H1 (cell line): ENCODE results near the gene NRL. TPM values are rescaled to one million over a fixed set of nuclear protein-coding genes. Genes with fewer than 3 reads are reported as not detected.

Experiments used
- CTCF ChIA-PET: fragments of 300-600 bp; sonication (Branson Sonifier 250); formaldehyde crosslinking; loops from one replicate; lab custom pipeline; 2021; ENCODE audit not compliant: partially characterized antibody; lab: Charles Lee
- POLR2A ChIA-PET: fragments of 300-600 bp; sonication (Branson Sonifier 250); formaldehyde crosslinking; loops from one replicate; lab custom pipeline; 2021; ENCODE audit warnings: inconsistent platforms; ENCODE audit not compliant: partially characterized antibody; lab: Charles Lee
- DNase-seq, 2 experiments: peaks; one replicate each; pipeline versions ENCODE4 v3.0.0 to v3.0.0-alpha.2; 2010 to 2022; ENCODE audit warnings: low spot score in 2 of 2, low read depth in 1 of 2, mixed read lengths in 1 of 2
- FAIRE-seq: peaks from 2 replicates; lab custom pipeline; 2011; peaks lifted over from hg19 to GRCh38; lab: Jason Lieb, UNC
- H2AFZ ChIP-seq: 2 replicates; pipeline ENCODE4 v1.8.1; 2012; ENCODE audit warnings: low read length, inconsistent platforms
- H2AK5ac ChIP-seq: 2 replicates; pipeline ENCODE4 v1.6.1; 2013; ENCODE audit warnings: low read depth, low read length
- H2BK120ac ChIP-seq: replicated peaks from 2 replicates; pipeline ENCODE3; 2013; ENCODE audit warnings: low read depth, low read length, inconsistent platforms
- H2BK12ac ChIP-seq: 2 replicates; pipeline ENCODE4 v1.6.1; 2013; ENCODE audit warnings: low read depth, low read length
- H2BK15ac ChIP-seq: 2 replicates; pipeline ENCODE4 v1.6.1; 2013; ENCODE audit warnings: low read length
- H2BK20ac ChIP-seq: 2 replicates; pipeline ENCODE4 v1.6.1; 2013; ENCODE audit warnings: low read length
- H2BK5ac ChIP-seq: 2 replicates; pipeline ENCODE4 v1.6.1; 2013; ENCODE audit warnings: low read depth, low read length
- H3K14ac ChIP-seq: 2 replicates; pipeline ENCODE4 v1.6.1; 2013; ENCODE audit warnings: inconsistent platforms; ENCODE audit not compliant: insufficient read length
- H3K18ac ChIP-seq: 2 replicates; pipeline ENCODE4 v1.6.1; 2013; ENCODE audit warnings: low read length; ENCODE audit errors: extremely low read depth
- H3K23ac ChIP-seq: 2 replicates; pipeline ENCODE4 v1.6.1; 2013; ENCODE audit warnings: inconsistent platforms; ENCODE audit not compliant: insufficient read length
- H3K23me2 ChIP-seq: 2 replicates; pipeline ENCODE4 v1.6.1; 2013; ENCODE audit warnings: low read depth, low read length
- H3K27ac ChIP-seq: 2 replicates; pipeline ENCODE4 v1.6.1; 2011; ENCODE audit warnings: low read depth, low read length, inconsistent platforms
- H3K27me3 ChIP-seq, 4 experiments: replicated peaks in 1 of 4; 1 replicate in 1 of 4; 2 replicates in 3 of 4; pipeline versions ENCODE4 v1.6.1 to v1.8.1; 2011 to 2013; ENCODE audit warnings: low read length in 3 of 4, mild to moderate bottlenecking in 3 of 4, inconsistent platforms in 2 of 4, mixed read lengths in 2 of 4, moderate library complexity in 1 of 4; ENCODE audit not compliant: control insufficient read depth in 3 of 4, insufficient read depth in 3 of 4; ENCODE audit errors: extremely low read depth in 1 of 4
- H3K36me3 ChIP-seq, 4 experiments: 2 replicates each; pipeline versions ENCODE4 v1.6.1 to v1.8.1; 2011 to 2013; ENCODE audit warnings: mild to moderate bottlenecking in 4 of 4, low read length in 3 of 4, moderate library complexity in 2 of 4, control low read depth in 1 of 4, inconsistent platforms in 1 of 4; ENCODE audit not compliant: insufficient read depth in 4 of 4, control insufficient read depth in 2 of 4
- H3K4ac ChIP-seq: replicated peaks from 2 replicates; pipeline ENCODE3; 2013; ENCODE audit warnings: low read length, low read depth, mixed read lengths, inconsistent platforms; ENCODE audit not compliant: insufficient read length
- H3K4me1 ChIP-seq, 4 experiments: replicated peaks in 1 of 4; 1 replicate in 1 of 4; 2 replicates in 3 of 4; pipeline versions ENCODE4 v1.6.1 to v1.8.1; 2011 to 2013; ENCODE audit warnings: low read length in 3 of 4, inconsistent platforms in 2 of 4, mixed read lengths in 1 of 4; ENCODE audit not compliant: insufficient read depth in 4 of 4, control insufficient read depth in 3 of 4
- H3K4me2 ChIP-seq, 2 experiments: 2 replicates each; pipeline versions ENCODE4 v1.6.1 to v1.8.1; 2011 to 2013; ENCODE audit warnings: low read depth in 2 of 2, low read length in 2 of 2, control low read depth in 1 of 2, inconsistent platforms in 1 of 2, mild to moderate bottlenecking in 1 of 2; ENCODE audit not compliant: insufficient read depth in 1 of 2
- H3K4me3 ChIP-seq, 4 experiments: fragments of 200-600, 300-600 bp in 1 of 4; sonication (generic), shearing (Covaris generic), sonication (Bioruptor Twin) in 1 of 4; 2 replicates each; pipeline versions ENCODE4 v1.5.1 to v1.8.1; 2011 to 2016; ENCODE audit warnings: low read length in 4 of 4, low read depth in 3 of 4, control low read depth in 2 of 4, inconsistent platforms in 2 of 4, mild to moderate bottlenecking in 2 of 4, mixed read lengths in 1 of 4, moderate library complexity in 1 of 4; ENCODE audit not compliant: insufficient read depth in 2 of 4; ENCODE audit errors: extremely low read depth in 1 of 4
- H3K56ac ChIP-seq: replicated peaks from 2 replicates; pipeline ENCODE3; 2013; ENCODE audit warnings: low read depth, mild to moderate bottlenecking, mixed read lengths, low read length, inconsistent platforms; ENCODE audit not compliant: insufficient read length
- H3K79me1 ChIP-seq: 2 replicates; pipeline ENCODE4 v1.6.1; 2013; ENCODE audit warnings: low read depth, low read length, control low read depth
- H3K79me2 ChIP-seq, 2 experiments: 2 replicates each; pipeline versions ENCODE4 v1.6.1 to v1.8.1; 2012 to 2013; ENCODE audit warnings: low read length in 2 of 2, mild to moderate bottlenecking in 2 of 2, inconsistent platforms in 1 of 2; ENCODE audit not compliant: insufficient read depth in 2 of 2, control insufficient read depth in 1 of 2
- H3K9ac ChIP-seq, 4 experiments: replicated peaks in 1 of 4; 1 replicate in 1 of 4; 2 replicates in 3 of 4; pipeline versions ENCODE4 v1.6.1 to v1.8.1; 2011 to 2013; ENCODE audit warnings: low read depth in 3 of 4, low read length in 3 of 4, control low read depth in 2 of 4, mild to moderate bottlenecking in 2 of 4, moderate library complexity in 2 of 4, inconsistent platforms in 1 of 4; ENCODE audit errors: extremely low read depth in 1 of 4
- H3K9me3 ChIP-seq, 2 experiments: 2 replicates each; pipeline versions ENCODE4 v1.6.1 to v1.8.1; 2012 to 2013; ENCODE audit warnings: mild to moderate bottlenecking in 2 of 2, moderate library complexity in 2 of 2, control low read depth in 1 of 2, inconsistent platforms in 1 of 2, low read depth in 1 of 2, low read length in 1 of 2, mixed read lengths in 1 of 2; ENCODE audit not compliant: insufficient read depth in 2 of 2
- H4K20me1 ChIP-seq, 2 experiments: replicated peaks in 1 of 2; 2 replicates each; pipeline versions ENCODE3 to v1.8.1; 2011 to 2013; ENCODE audit warnings: inconsistent platforms in 2 of 2, low read length in 2 of 2, mild to moderate bottlenecking in 1 of 2; ENCODE audit not compliant: insufficient read depth in 2 of 2, control insufficient read depth in 1 of 2
- H4K5ac ChIP-seq: 2 replicates; pipeline ENCODE4 v1.6.1; 2013; ENCODE audit warnings: low read length, low read depth, mixed read lengths, inconsistent platforms; ENCODE audit not compliant: insufficient read length
- H4K8ac ChIP-seq: 2 replicates; pipeline ENCODE4 v1.8.0; 2013; ENCODE audit warnings: mild to moderate bottlenecking, moderate library complexity, low read length, inconsistent platforms; ENCODE audit not compliant: insufficient read depth; ENCODE audit errors: extremely low read depth
- H4K91ac ChIP-seq: replicated peaks from 2 replicates; pipeline ENCODE3; 2013; ENCODE audit warnings: low read length, mixed read lengths, inconsistent platforms; ENCODE audit not compliant: insufficient read length
- BCL11A ChIP-seq, 2 experiments: IDR thresholded peaks; one replicate each; pipeline ENCODE4 v1.6.1; 2011; ENCODE audit warnings: low read depth in 2 of 2, low read length in 2 of 2, mild to moderate bottlenecking in 2 of 2
- CHD1 ChIP-seq: IDR thresholded peaks from 2 replicates; pipeline ENCODE4 v1.6.1; 2012; ENCODE audit warnings: low read depth, low read length, improper control_type of control experiment
- E2F6 ChIP-seq: IDR thresholded peaks from 2 replicates; pipeline ENCODE4 v1.6.1; 2012; ENCODE audit warnings: inconsistent platforms
- FOSL1 ChIP-seq: IDR thresholded peaks from 2 replicates; pipeline ENCODE4 v1.6.1; 2011; ENCODE audit warnings: mild to moderate bottlenecking, low read depth, low read length, moderate library complexity; ENCODE audit not compliant: insufficient read depth
- POLR2A ChIP-seq, 2 experiments: IDR thresholded peaks; 1 replicate in 1 of 2; 2 replicates in 1 of 2; pipeline ENCODE4 v1.6.1; 2011; ENCODE audit warnings: low read depth in 2 of 2, low read length in 2 of 2, mild to moderate bottlenecking in 2 of 2; ENCODE audit errors: control extremely low read depth in 1 of 2
- POU5F1 ChIP-seq: IDR thresholded peaks from 2 replicates; pipeline ENCODE4 v1.6.1; 2011; ENCODE audit warnings: low read depth, mild to moderate bottlenecking, low read length, moderate library complexity
- RAD21 ChIP-seq, 2 experiments: IDR thresholded peaks in 1 of 2; conservative IDR thresholded peaks in 1 of 2; 2 replicates each; pipeline ENCODE4 v1.6.1; 2011; ENCODE audit warnings: low read depth in 2 of 2, low read length in 2 of 2, improper control_type of control experiment in 1 of 2, inconsistent platforms in 1 of 2, mild to moderate bottlenecking in 1 of 2, moderate library complexity in 1 of 2
- RBBP5 ChIP-seq: IDR thresholded peaks from 2 replicates; pipeline ENCODE4 v1.7.1; 2012; ENCODE audit warnings: low read depth, mild to moderate bottlenecking, inconsistent platforms, low read length, moderate library complexity, borderline replicate concordance
- SAP30 ChIP-seq: fragments of 300-600 bp; sonication (generic); IDR thresholded peaks from 2 replicates; pipeline ENCODE4 v1.7.1; 2012; ENCODE audit warnings: low read length, moderate library complexity, mild to moderate bottlenecking, inconsistent platforms; ENCODE audit not compliant: insufficient read depth, insufficient replicate concordance
- TCF12 ChIP-seq: IDR thresholded peaks from 2 replicates; pipeline ENCODE4 v1.6.1; 2011; ENCODE audit warnings: low read depth, mild to moderate bottlenecking, low read length
- WGBS, 2 experiments: shearing (Covaris generic) in 1 of 2; methylation state at CpG; one replicate each; pipeline versions ENCODE4 v1.1.6 to v1.1.7; 2013 to 2015; ENCODE audit warnings: low lambda C conversion rate in 2 of 2, mixed read lengths in 2 of 2, inconsistent platforms in 1 of 2, low coverage in 1 of 2, missing lambda C conversion rate in 1 of 2; ENCODE audit not compliant: insufficient replicate concordance in 2 of 2, insufficient coverage in 1 of 2, insufficient read length in 1 of 2; ENCODE audit errors: extremely low coverage in 1 of 2, missing lambda C conversion rate in 1 of 2; 5-methylcytosine and 5-hydroxymethylcytosine counted together
- polyA plus RNA-seq, 7 experiments: library from polyadenylated mRNA; depleted of rRNA in 3 of 7; stranded (reverse) in 5 of 7; unstranded in 2 of 7; fragments of >200 nt in 5 of 7; fragments of 200-250 nt in 2 of 7; gene quantifications; 1 replicate in 5 of 7; 2 replicates in 1 of 7; 4 replicates in 1 of 7; pipeline versions ENCODE4 v1.2.1 to v1.2.3, GENCODE V29; 2011 to 2013; ENCODE audit warnings: missing spikeins in 2 of 7, mixed read lengths in 2 of 7
- total RNA-seq: library from RNA; stranded (reverse); fragmentation: NEBNext Ultra II Directional; extraction: Animal tissue kit (Norgen Biotek cat#: 25700); gene quantifications from 2 replicates; pipeline ENCODE4 v1.2.1, GENCODE V29; 2021

The NRL gene
- total and polyA plus RNA-seq, 2 of the 8 experiments (the other 6 are each of a cell fraction or from before 2014, with no cell fraction given): 1.1 to 2.2 TPM

- FAIRE-seq: no peak
- H3K79me2 ChIP-seq: peaks cover 0 to 10% of the 10 kb centered on the region in 2 experiments; a peak in 2 of 4 replicates
- 0 out of 2 replicates have a peak overlapping the region, but pooled peaks have one; percentile 41 for H2BK5ac ChIP-seq
- peak overlapping the region; percentile 66 to 91 (median 76) for H3K9ac ChIP-seq
- peak overlapping the region; percentile 46; the same call in 1 of the 2 replicates for H2BK15ac ChIP-seq
- H2BK20ac ChIP-seq: no peak overlapping the region
- H2BK12ac ChIP-seq: no peak overlapping the region
- peaks cover 5% of the 10 kb centered on the region; the same call in 1 of the 2 replicates for H3K79me1 ChIP-seq
- peaks cover 9 to 28% (median 23%) of the 10 kb centered on the region in 4 experiments for H3K36me3 ChIP-seq
- no peak overlapping the region for H3K23ac ChIP-seq
- no peaks in the 10 kb centered on the region for H3K9me3 ChIP-seq
- no peak overlapping the region for H3K56ac ChIP-seq
- peak overlapping the region; percentile 68 to 89 (median 76) for H3K4me3 ChIP-seq
- no peak overlapping the region; the same call in 1 of the 2 replicates for H3K18ac ChIP-seq
- H3K23me2 ChIP-seq: peaks cover 7% of the 10 kb centered on the region
- H2AFZ ChIP-seq: peak overlapping the region; percentile 81; the same call in 1 of the 2 replicates
- no peak overlapping the region; the same call in 1 of the 2 replicates for H2AK5ac ChIP-seq
- H3K4me2 ChIP-seq: peak overlapping the region; percentile 87 to 91
- no peak for DNase-seq
- 0 out of 2 replicates have a peak overlapping the region, but pooled peaks have one; percentile 25 for H3K27ac ChIP-seq
- H3K14ac ChIP-seq: no peak overlapping the region
- POLR2A ChIA-PET: interaction anchor here (0.6 to 7.1 kb wide), 21 partner anchors 12 to 126 kb away, joined by 3 to 125 read pairs (median 5); partner anchors contain the start of genes CARMIL3, EMC9, FITM1 and IRF9
- H4K5ac ChIP-seq: no peak overlapping the region
- no peak overlapping the region for H2BK120ac ChIP-seq
- H3K27me3 ChIP-seq: no peaks in the 10 kb centered on the region
- H4K20me1 ChIP-seq: peaks cover 0 to 3% of the 10 kb centered on the region in 2 experiments
- 7% methylated on average over 14 of the region's 14 CpGs; no CpG with 5 or more reads in 1 of the 2 experiments for WGBS, 2 experiments
- CTCF ChIA-PET: interaction anchor here (0.7 to 2.7 kb wide), 11 partner anchors 14 to 485 kb away, joined by 3 to 20 read pairs (median 6); partner anchors contain the start of genes EMC9, IRF9, PCK2 and RNF31
- H4K8ac ChIP-seq: no peak overlapping the region
- H4K91ac ChIP-seq: no peak overlapping the region
- H3K4ac ChIP-seq: no peak overlapping the region
- peaks cover 0 to 4% (median 2%) of the 10 kb centered on the region in 4 experiments; a peak in 5 of 7 replicates for H3K4me1 ChIP-seq
- TF ChIP-seq TCF12 (no peak), CHD1 (no peak), BCL11A (IDR thresholded peaks at IDR 0.05; ENCODE audit: low read depth in 2 of 2, low read length in 2 of 2) (no peak), RAD21 (IDR thresholded peaks at IDR 0.05 in 1 of 2, conservative IDR thresholded peaks at IDR 0.05 in 1 of 2; ENCODE audit: low read depth in 2 of 2, low read length in 2 of 2) (no peak), FOSL1 (no peak), SAP30 (peak; percentile 28), RBBP5 (no peak), POLR2A (IDR thresholded peaks at IDR 0.05; ENCODE audit: control extremely low read depth in 1 of 2, low read depth in 2 of 2, low read length in 2 of 2) (no peak), POU5F1 (no peak), E2F6 (no peak)
These were observed 826 bp upstream of the NRL start for GRCh38 chr14:24115422-24116127.
